Hematopoietic multipotent progenitor cell treated with erythropoietin and hydrocortisone succinate and interleukin-3 and kit ligand, for 4 days (in vitro differentiated cells): ENCODE data around the gene ST3GAL4.

Experiments
- DNase-seq: peaks from one replicate; pipeline ENCODE4 v3.0.0-alpha.2; 2015

Gene ST3GAL4

DNA sequence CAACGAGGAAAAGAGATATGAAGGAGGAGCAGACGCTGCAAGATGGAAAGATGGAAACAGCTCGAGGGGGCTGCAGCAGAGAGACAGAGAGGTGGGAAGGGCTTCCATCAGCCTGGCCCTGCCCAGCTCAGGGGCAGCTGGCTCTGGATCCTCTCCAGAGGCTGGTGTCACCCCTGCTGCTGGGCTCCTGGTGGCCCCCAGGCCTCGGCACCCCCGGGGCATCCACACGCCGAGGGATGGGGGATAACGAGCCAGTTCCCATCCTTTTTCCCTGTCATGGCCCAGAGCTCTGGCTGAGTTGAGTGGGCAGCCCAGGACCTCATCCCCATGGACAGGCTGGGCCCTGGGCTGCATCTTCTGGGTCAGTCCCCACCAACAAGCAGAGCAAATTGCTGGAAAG lies 102.3 kb downstream of the ST3GAL4 start:
- no peak for DNase-seq

DNA sequence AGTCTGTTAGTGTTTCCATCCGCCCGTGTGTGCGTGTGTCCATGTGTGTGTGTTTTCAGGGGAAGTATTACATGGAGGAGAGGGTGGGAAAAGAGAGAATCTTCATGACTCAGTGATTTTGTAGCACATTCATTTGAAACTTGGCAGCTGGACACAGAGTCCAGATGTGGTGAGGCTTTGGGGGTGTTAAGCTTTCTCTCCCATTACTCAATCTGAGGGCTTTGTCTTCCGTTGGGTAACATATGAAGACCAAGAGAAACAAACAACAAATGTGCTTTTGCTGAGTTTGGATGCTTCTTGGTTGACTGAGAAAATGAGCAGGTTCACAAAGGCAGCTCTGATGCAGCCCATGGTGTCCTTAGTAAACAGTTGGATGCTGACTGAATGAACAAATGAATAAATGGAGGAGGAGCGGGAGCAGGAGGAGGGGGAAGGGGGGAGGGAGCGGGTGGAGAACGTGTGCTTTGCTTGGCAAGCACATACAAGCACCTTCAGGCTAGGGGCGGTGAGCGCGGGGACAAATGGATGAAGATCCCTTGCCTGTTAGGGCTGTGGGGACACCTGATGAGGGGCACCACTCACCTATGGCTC lies 104.3 kb downstream of the ST3GAL4 start:
- no peak for DNase-seq

DNA sequence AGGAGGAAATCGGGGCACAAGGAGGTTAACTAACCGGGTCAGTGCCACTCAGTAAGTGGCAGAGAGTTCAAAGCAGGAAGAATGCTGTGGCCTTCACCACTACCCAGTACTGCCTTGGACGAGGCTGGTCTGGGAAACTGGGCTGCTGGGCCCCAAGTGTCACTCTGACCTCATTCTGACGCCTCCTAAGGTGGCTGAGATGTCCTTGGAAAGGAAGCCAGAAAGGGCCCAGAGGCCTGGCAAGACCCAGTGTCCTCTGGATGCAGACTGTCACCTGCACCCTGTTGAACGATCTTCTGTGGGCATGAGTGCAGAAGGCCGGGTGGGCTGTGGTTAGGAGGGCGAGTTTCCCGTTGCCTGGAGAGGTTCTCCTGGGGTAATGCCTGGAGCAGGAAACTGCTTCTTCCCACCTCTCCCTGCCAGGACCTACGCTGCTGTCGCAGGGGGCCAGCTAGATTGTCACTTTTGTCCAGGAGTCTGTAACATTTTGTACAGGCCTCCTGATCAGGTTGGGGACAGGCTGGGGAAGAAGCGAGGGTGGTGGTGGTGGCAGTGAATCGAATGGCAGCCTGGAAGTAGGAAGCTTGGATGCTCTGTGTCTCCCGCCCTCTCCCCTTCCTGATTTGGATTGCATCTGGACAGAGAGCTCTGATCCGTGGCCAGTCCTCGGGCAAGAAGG lies 105.1 kb downstream of the ST3GAL4 start:
- DNase-seq: no peak

DNA sequence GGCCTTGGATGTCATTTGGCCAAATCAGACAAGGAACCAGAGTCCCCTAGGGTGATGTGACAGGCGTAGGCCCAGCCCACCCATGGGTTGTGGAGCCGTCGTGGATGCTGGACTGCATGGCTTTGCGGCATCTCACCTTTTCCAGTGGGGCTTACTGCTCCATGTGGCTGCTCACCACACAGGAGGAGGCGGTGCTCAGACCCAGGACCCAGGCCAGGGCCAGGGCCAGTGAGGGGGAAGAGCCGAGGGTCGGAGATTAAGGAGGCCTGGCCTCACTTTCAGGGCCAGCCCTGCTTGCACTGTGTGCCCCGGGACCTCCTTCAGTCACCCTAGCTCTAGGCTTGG lies 105.6 kb downstream of the ST3GAL4 start:
- DNase-seq: no peak

DNA sequence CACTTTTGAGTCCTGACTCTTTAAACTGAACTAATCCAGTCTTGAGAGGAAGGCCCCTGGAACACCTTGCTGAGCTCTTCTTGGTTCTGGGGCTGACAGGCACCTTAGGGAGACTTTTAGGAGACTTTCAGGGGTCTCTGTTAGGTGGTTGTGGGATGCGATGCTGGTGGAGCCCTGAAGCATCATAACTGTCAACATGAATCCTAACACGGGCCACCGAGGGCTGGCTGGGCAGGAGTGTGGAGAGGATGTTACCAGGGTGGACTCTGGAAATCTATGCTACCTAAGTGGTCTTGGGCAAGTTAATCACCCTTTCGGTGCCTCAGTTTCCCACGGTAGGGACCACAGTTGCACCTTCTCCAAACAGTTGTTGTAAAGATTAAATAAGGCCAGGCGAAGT lies 106.5 kb downstream of the ST3GAL4 start:
- DNase-seq: no peak

DNA sequence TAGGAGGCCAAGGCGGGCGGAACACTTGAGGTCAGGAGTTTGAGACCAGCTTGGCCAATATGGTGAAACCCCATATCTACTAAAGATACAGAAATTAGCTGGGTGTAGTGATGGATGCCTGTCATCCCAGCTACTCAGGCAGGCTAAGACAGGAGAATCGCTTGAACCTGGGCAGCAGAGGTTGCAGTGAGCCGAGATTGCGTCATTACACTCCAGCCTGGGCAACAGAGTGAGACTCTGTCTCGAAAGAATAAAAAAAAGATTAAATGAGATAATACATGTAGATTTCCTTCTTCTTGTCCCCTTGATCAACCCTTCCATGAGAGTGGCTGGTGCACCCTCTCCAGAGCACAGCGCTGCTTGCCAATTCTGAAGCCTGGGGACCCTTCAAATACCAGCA lies 106.9 kb downstream of the ST3GAL4 start:
- no peak for DNase-seq
